Calu3 (cell line): ENCODE data around the gene PPP1R15A. TPM values are rescaled to one million over a fixed set of nuclear protein-coding genes. Genes with fewer than 3 reads are reported as not detected.
"Not testable (repeated sequence)": the region's sequence is repeated elsewhere in the genome, so short reads cannot be mapped to it uniquely, and the experiment has no call there.

Experiments
- BruUV-seq: library from RNA; stranded (reverse); fragments of 400-500 nt; replicated peaks from 2 replicates; lab custom pipeline; 2021; lab: Mats Ljungman, UMichigan
- CTCF ChIA-PET: fragments of 300-600 bp; sonication (Branson Sonifier 250); formaldehyde crosslinking; loops from one replicate; lab custom pipeline; 2022; ENCODE audit warnings: antibody characterized with exemption; lab: Charles Lee
- DNase-seq: peaks from one replicate; pipeline ENCODE4 v3.0.0; 2022
- H3K27ac Mint-ChIP-seq: one replicate; pipeline ENCODE4 v1.8.0; 2022; ENCODE audit warnings: mixed read lengths; ENCODE audit not compliant: unreplicated experiment
- H3K27me3 Mint-ChIP-seq: one replicate; pipeline ENCODE4 v1.8.0; 2022; ENCODE audit warnings: mixed read lengths; ENCODE audit not compliant: unreplicated experiment
- H3K36me3 Mint-ChIP-seq: one replicate; pipeline ENCODE4 v1.8.0; 2022; ENCODE audit warnings: mild to moderate bottlenecking, moderate library complexity, mixed read lengths; ENCODE audit not compliant: insufficient read depth, unreplicated experiment
- H3K4me1 Mint-ChIP-seq: one replicate; pipeline ENCODE4 v1.8.0; 2022; ENCODE audit warnings: mild to moderate bottlenecking, low read depth, mixed read lengths; ENCODE audit not compliant: unreplicated experiment
- H3K4me3 Mint-ChIP-seq: one replicate; pipeline ENCODE4 v1.8.0; 2022; ENCODE audit warnings: mild to moderate bottlenecking, low read depth, moderate library complexity, mixed read lengths; ENCODE audit not compliant: unreplicated experiment
- H3K9me3 Mint-ChIP-seq: one replicate; pipeline ENCODE4 v1.8.0; 2022; ENCODE audit warnings: low read depth, mixed read lengths; ENCODE audit not compliant: unreplicated experiment
- CTCF ChIP-seq: fragments of 200-600 bp; IDR thresholded peaks from one replicate; pipeline ENCODE4 v1.8.0; 2022; ENCODE audit warnings: antibody characterized with exemption; ENCODE audit not compliant: unreplicated experiment
- intact Hi-C: fragments of 100-400 bp; cut with micrococcal nuclease; formaldehyde crosslinking; loops from one replicate; pipeline ENCODE4 v1.10.0; 2022; ENCODE audit not compliant: unreplicated experiment
- total RNA-seq: library from RNA; stranded (reverse); gene quantifications from 2 replicates; pipeline ENCODE4 v1.2.3, GENCODE V29; 2022

Gene PPP1R15A
- total RNA-seq, 1 experiment from 2014 or later, result 118 TPM

- BruUV-seq, result no TSS peak
- Mint-ChIP-seq H3K27ac (no peak overlapping the region), H3K27me3 (no peaks in the 10 kb centered on the region), H3K9me3 (peaks cover 4% of the 10 kb centered on the region), H3K36me3 (peaks cover 10% of the 10 kb centered on the region), H3K4me1 (peaks cover 21% of the 10 kb centered on the region), H3K4me3 (no peak overlapping the region)
- no peak for TF ChIP-seq CTCF
- intact Hi-C loops, result no loop called here
- no peak for DNase-seq
- CTCF ChIA-PET, result interaction anchor here (0.6 kb wide), 1 partner anchor 12 kb away, joined by 3 read pairs; the partner anchor contains the start of gene NUCB1
Observed at GRCh38 chr19:48887861-48888612, 15.8 kb downstream of the PPP1R15A start.

GRCh38 chr19:48889496-48889895 lies 17.3 kb downstream of the PPP1R15A start:
- DNase-seq, H3K27me3 Mint-ChIP-seq, intact Hi-C loops, BruUV-seq, H3K27ac Mint-ChIP-seq, CTCF ChIA-PET, H3K4me3 Mint-ChIP-seq, H3K36me3 Mint-ChIP-seq, H3K9me3 Mint-ChIP-seq: not testable (repeated sequence)
- peaks cover 21% of the 10 kb centered on the region for H3K4me1 Mint-ChIP-seq

- no peak for TF ChIP-seq CTCF
- no peak for DNase-seq
- H3K9me3 Mint-ChIP-seq, result no peaks in the 10 kb centered on the region
- H3K27ac Mint-ChIP-seq, result no peak overlapping the region
- no peaks in the 10 kb centered on the region for H3K27me3 Mint-ChIP-seq
- no TSS peak for BruUV-seq
- CTCF ChIA-PET, result interaction anchor here (0.6 kb wide), 1 partner anchor 103 kb away, joined by 3 read pairs; the partner anchor contains the start of gene RUVBL2
- no peaks in the 10 kb centered on the region for H3K36me3 Mint-ChIP-seq
- peak overlapping the region; percentile 6 for H3K4me3 Mint-ChIP-seq
- peaks cover 21% of the 10 kb centered on the region for H3K4me1 Mint-ChIP-seq
- intact Hi-C loops, result no loop called here
Observed at GRCh38 chr19:48890551-48890950, 18.3 kb downstream of the PPP1R15A start.

GRCh38 chr19:48895226-48895625 lies 23.0 kb downstream of the PPP1R15A start:
- no peak for DNase-seq
- CTCF ChIA-PET, result no interaction called here

More at GRCh38 chr19:48895226-48895625, 23.0 kb downstream of the PPP1R15A start:
- BruUV-seq, result no TSS peak
- peaks cover 24% of the 10 kb centered on the region for H3K4me1 Mint-ChIP-seq
- H3K9me3 Mint-ChIP-seq, result no peaks in the 10 kb centered on the region
- intact Hi-C loops, result no loop called here
- peaks cover 16% of the 10 kb centered on the region for H3K36me3 Mint-ChIP-seq
- no peak for TF ChIP-seq CTCF
- H3K4me3 Mint-ChIP-seq, result no peak overlapping the region
- H3K27ac Mint-ChIP-seq, result no peak overlapping the region
- no peaks in the 10 kb centered on the region for H3K27me3 Mint-ChIP-seq
